A673 (cell line): ENCODE measurements around the gene THOC6.

Source experiments
- CTCF ChIP-seq: fragments of 300-800, 200-600 bp; sonication (generic); conservative IDR thresholded peaks from 2 replicates; pipeline ENCODE4 v1.5.1; 2017; ENCODE audit warnings: low read depth, mild to moderate bottlenecking, antibody characterized with exemption, low read length, moderate library complexity, mixed read lengths
- EZH2 ChIP-seq: fragments of 200-600 bp; sonication (generic); IDR thresholded peaks from 2 replicates; pipeline ENCODE4 v1.6.1; 2017; ENCODE audit warnings: borderline replicate concordance, low read depth, mild to moderate bottlenecking, mixed read lengths, antibody characterized with exemption, low read length; ENCODE audit not compliant: poor library complexity, severe bottlenecking

- TF ChIP-seq EZH2 (no peak), CTCF (peak; percentile 72)
These were observed 40.1 kb upstream of the THOC6 start for GRCh38 chr16:2983706-2984136.
